KMS-11 (cell line): ENCODE data around the gene SIL1.

Experiments
- H2AFZ ChIP-seq: fragments of 200-600 bp; sonication (generic); 2 replicates; pipeline ENCODE4 v1.6.1; 2016; ENCODE audit warnings: antibody characterized with exemption, mixed run types, low read depth
- H3K27ac ChIP-seq: fragments of 200-600 bp; sonication (generic); 2 replicates; pipeline ENCODE4 v1.6.1; 2016; ENCODE audit warnings: mild to moderate bottlenecking, mixed run types
- H3K27me3 ChIP-seq: fragments of 200-600 bp; sonication (generic); 2 replicates; pipeline ENCODE4 v1.6.1; 2017; ENCODE audit warnings: mild to moderate bottlenecking, low read depth, mixed run types, moderate library complexity; ENCODE audit not compliant: insufficient read depth
- H3K36me3 ChIP-seq: fragments of 200-600 bp; sonication (generic); 2 replicates; pipeline ENCODE4 v1.6.1; 2017; ENCODE audit warnings: mild to moderate bottlenecking, mixed run types; ENCODE audit not compliant: insufficient read depth
- H3K4me1 ChIP-seq: fragments of 200-600 bp; sonication (generic); 2 replicates; pipeline ENCODE4 v1.6.1; 2016; ENCODE audit warnings: mild to moderate bottlenecking, low read depth, mixed run types; ENCODE audit not compliant: poor library complexity, severe bottlenecking
- H3K4me2 ChIP-seq: fragments of 200-600 bp; sonication (generic); 2 replicates; pipeline ENCODE4 v1.7.0; 2016; ENCODE audit warnings: mild to moderate bottlenecking, mixed run types
- H3K4me3 ChIP-seq: fragments of 200-600 bp; sonication (generic); IDR thresholded peaks from 2 replicates; pipeline ENCODE4 v1.6.1; 2017; ENCODE audit warnings: low read depth, low read length, mixed read lengths; ENCODE audit not compliant: insufficient read depth
- H3K79me2 ChIP-seq: fragments of 200-600 bp; sonication (generic); 2 replicates; pipeline ENCODE4 v1.6.1; 2016; ENCODE audit warnings: low read depth, mixed run types; ENCODE audit not compliant: insufficient read depth
- H3K9ac ChIP-seq: fragments of 200-600 bp; sonication (generic); 2 replicates; pipeline ENCODE4 v1.6.1; 2016; ENCODE audit warnings: mild to moderate bottlenecking, mixed run types
- H4K20me1 ChIP-seq: fragments of 200-600 bp; sonication (generic); 2 replicates; pipeline ENCODE4 v1.6.1; 2016; ENCODE audit warnings: mild to moderate bottlenecking, mixed run types; ENCODE audit not compliant: insufficient read depth
- TF ChIP-seq, protein P1 (sequence below): fragments of 200-600 bp; sonication (generic); conservative IDR thresholded peaks from 2 replicates; pipeline ENCODE4 v1.6.1; 2017; ENCODE audit warnings: low read depth, mild to moderate bottlenecking, antibody characterized with exemption, low read length, moderate library complexity, mixed read lengths

Gene SIL1

GRCh38 chr5:138964647-138965201 lies 233.4 kb downstream of the SIL1 start:
- Histone ChIP-seq H3K27ac (no peak overlapping the region), H2AFZ (no peak overlapping the region), H3K36me3 (no peaks in the 10 kb centered on the region), H3K4me2 (no peak overlapping the region), H3K4me1 (no peaks in the 10 kb centered on the region), H3K4me3 (no peak overlapping the region), H3K79me2 (no peaks in the 10 kb centered on the region), H3K9ac (no peak overlapping the region), H3K27me3 (no peaks in the 10 kb centered on the region), H4K20me1 (no peaks in the 10 kb centered on the region)
- TF ChIP-seq, protein P1, sequence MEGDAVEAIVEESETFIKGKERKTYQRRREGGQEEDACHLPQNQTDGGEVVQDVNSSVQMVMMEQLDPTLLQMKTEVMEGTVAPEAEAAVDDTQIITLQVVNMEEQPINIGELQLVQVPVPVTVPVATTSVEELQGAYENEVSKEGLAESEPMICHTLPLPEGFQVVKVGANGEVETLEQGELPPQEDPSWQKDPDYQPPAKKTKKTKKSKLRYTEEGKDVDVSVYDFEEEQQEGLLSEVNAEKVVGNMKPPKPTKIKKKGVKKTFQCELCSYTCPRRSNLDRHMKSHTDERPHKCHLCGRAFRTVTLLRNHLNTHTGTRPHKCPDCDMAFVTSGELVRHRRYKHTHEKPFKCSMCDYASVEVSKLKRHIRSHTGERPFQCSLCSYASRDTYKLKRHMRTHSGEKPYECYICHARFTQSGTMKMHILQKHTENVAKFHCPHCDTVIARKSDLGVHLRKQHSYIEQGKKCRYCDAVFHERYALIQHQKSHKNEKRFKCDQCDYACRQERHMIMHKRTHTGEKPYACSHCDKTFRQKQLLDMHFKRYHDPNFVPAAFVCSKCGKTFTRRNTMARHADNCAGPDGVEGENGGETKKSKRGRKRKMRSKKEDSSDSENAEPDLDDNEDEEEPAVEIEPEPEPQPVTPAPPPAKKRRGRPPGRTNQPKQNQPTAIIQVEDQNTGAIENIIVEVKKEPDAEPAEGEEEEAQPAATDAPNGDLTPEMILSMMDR = no peak

- Histone ChIP-seq H2AFZ (no peak overlapping the region), H3K79me2 (no peaks in the 10 kb centered on the region), H3K4me3 (no peak overlapping the region), H3K9ac (no peak overlapping the region), H3K4me2 (no peak overlapping the region), H3K36me3 (no peaks in the 10 kb centered on the region), H3K27ac (no peak overlapping the region), H3K27me3 (no peaks in the 10 kb centered on the region), H4K20me1 (no peaks in the 10 kb centered on the region), H3K4me1 (no peaks in the 10 kb centered on the region)
- TF ChIP-seq, protein P1 = no peak
Measured at GRCh38 chr5:138963763-138964371, 234.3 kb downstream of the SIL1 start.

GRCh38 chr5:138962614-138963370 lies 235.4 kb downstream of the SIL1 start:
- no peak overlapping the region for H3K9ac ChIP-seq
- no peak overlapping the region for H3K4me2 ChIP-seq
- H3K4me1 ChIP-seq = no peaks in the 10 kb centered on the region

GRCh38 chr5:138961729-138962128 lies 236.4 kb downstream of the SIL1 start:
- no peak overlapping the region for H3K4me2 ChIP-seq
- no peak overlapping the region for H3K27ac ChIP-seq
- TF ChIP-seq, protein P1 = no peak
- no peak overlapping the region for H2AFZ ChIP-seq
- H3K79me2 ChIP-seq = no peaks in the 10 kb centered on the region
- H3K36me3 ChIP-seq = no peaks in the 10 kb centered on the region
- H3K4me1 ChIP-seq = no peaks in the 10 kb centered on the region
- no peak overlapping the region for H3K4me3 ChIP-seq
- no peaks in the 10 kb centered on the region for H4K20me1 ChIP-seq
- H3K9ac ChIP-seq = no peak overlapping the region
- H3K27me3 ChIP-seq = no peaks in the 10 kb centered on the region

More at GRCh38 chr5:138962614-138963370, 235.4 kb downstream of the SIL1 start:
- no peak overlapping the region for H2AFZ ChIP-seq
- no peaks in the 10 kb centered on the region for H3K27me3 ChIP-seq
- H3K27ac ChIP-seq = no peak overlapping the region
- no peaks in the 10 kb centered on the region for H3K36me3 ChIP-seq
- TF ChIP-seq, protein P1 = no peak
- no peak overlapping the region for H3K4me3 ChIP-seq
- no peaks in the 10 kb centered on the region for H3K79me2 ChIP-seq
- no peaks in the 10 kb centered on the region for H4K20me1 ChIP-seq
